H9 (cell line): Measurements from ENCODE around the gene RNASET2. TPM values are rescaled to one million over a fixed set of nuclear protein-coding genes. Genes with fewer than 3 reads are reported as not detected.

Experiments used
- DNase-seq: peaks from one replicate; pipeline ENCODE4 v3.0.0-alpha.2; 2017
- H2AFZ ChIP-seq: one replicate; pipeline ENCODE4 v1.6.1; 2013; ENCODE audit warnings: mild to moderate bottlenecking, low read length, control low read depth, moderate library complexity
- H2AK5ac ChIP-seq: 2 replicates; pipeline ENCODE4 v1.6.1; 2013; ENCODE audit warnings: low read length, control low read depth, mixed read lengths; ENCODE audit not compliant: insufficient read length
- H2BK120ac ChIP-seq: one replicate; pipeline ENCODE4 v1.6.1; 2013; ENCODE audit warnings: low read depth, mild to moderate bottlenecking, low read length, control low read depth, inconsistent platforms; ENCODE audit not compliant: poor library complexity, severe bottlenecking
- H2BK12ac ChIP-seq: 2 replicates; pipeline ENCODE4 v1.6.1; 2013; ENCODE audit warnings: low read length, control low read depth, mixed read lengths, low read depth; ENCODE audit not compliant: insufficient read length
- H2BK15ac ChIP-seq: 2 replicates; pipeline ENCODE4 v1.6.1; 2013; ENCODE audit warnings: low read depth, low read length, control low read depth
- H2BK20ac ChIP-seq: one replicate; pipeline ENCODE4 v1.6.1; 2013; ENCODE audit warnings: low read depth, mild to moderate bottlenecking, low read length, control low read depth, inconsistent platforms; ENCODE audit not compliant: poor library complexity, severe bottlenecking
- H2BK5ac ChIP-seq: 2 replicates; pipeline ENCODE4 v1.6.1; 2013; ENCODE audit warnings: low read length, control low read depth, mixed read lengths; ENCODE audit not compliant: insufficient read length
- H3K14ac ChIP-seq: 2 replicates; pipeline ENCODE4 v1.6.1; 2013; ENCODE audit warnings: low read length, control low read depth; ENCODE audit not compliant: insufficient read depth
- H3K18ac ChIP-seq: 2 replicates; pipeline ENCODE4 v1.6.1; 2013; ENCODE audit warnings: low read depth, mild to moderate bottlenecking, mixed read lengths, low read length, control low read depth; ENCODE audit not compliant: insufficient read length
- H3K23ac ChIP-seq: 2 replicates; pipeline ENCODE4 v1.6.1; 2013; ENCODE audit warnings: low read length, control low read depth, mixed read lengths, low read depth; ENCODE audit not compliant: insufficient read length
- H3K23me2 ChIP-seq: 2 replicates; pipeline ENCODE4 v1.6.1; 2013; ENCODE audit warnings: low read depth, mild to moderate bottlenecking, mixed read lengths, low read length, control low read depth; ENCODE audit not compliant: insufficient read length, poor library complexity, severe bottlenecking
- H3K27ac ChIP-seq: 2 replicates; pipeline ENCODE4 v1.5.1; 2013; ENCODE audit warnings: low read length, control low read depth, mixed read lengths, low read depth; ENCODE audit not compliant: insufficient read length
- H3K27me3 ChIP-seq: 2 replicates; pipeline ENCODE4 v1.6.1; 2013; ENCODE audit warnings: low read length, control low read depth, inconsistent platforms; ENCODE audit not compliant: insufficient read depth
- H3K4ac ChIP-seq: 2 replicates; pipeline ENCODE4 v1.6.1; 2013; ENCODE audit warnings: low read depth, mild to moderate bottlenecking, control low read depth, inconsistent platforms, low read length, moderate library complexity
- H3K4me1 ChIP-seq: 2 replicates; pipeline ENCODE4 v1.6.1; 2013; ENCODE audit warnings: low read length, control low read depth, inconsistent platforms; ENCODE audit not compliant: insufficient read depth
- H3K4me2 ChIP-seq: 2 replicates; pipeline ENCODE4 v1.6.1; 2013; ENCODE audit warnings: low read length, control low read depth, mixed read lengths; ENCODE audit not compliant: insufficient read length, insufficient read depth
- H3K56ac ChIP-seq: 2 replicates; pipeline ENCODE4 v1.6.1; 2013; ENCODE audit warnings: low read depth, mild to moderate bottlenecking, mixed read lengths, low read length, control low read depth; ENCODE audit not compliant: insufficient read length
- H3K79me1 ChIP-seq: 2 replicates; pipeline ENCODE4 v1.6.1; 2013; ENCODE audit warnings: low read depth, mild to moderate bottlenecking, moderate library complexity, low read length, control low read depth, inconsistent platforms; ENCODE audit not compliant: insufficient read depth, poor library complexity, severe bottlenecking
- H3K79me2 ChIP-seq: 2 replicates; pipeline ENCODE4 v1.6.1; 2013; ENCODE audit warnings: low read length, control low read depth, inconsistent platforms; ENCODE audit not compliant: insufficient read depth
- H3K9ac ChIP-seq: 2 replicates; pipeline ENCODE4 v1.6.1; 2013; ENCODE audit warnings: low read length, control low read depth, mixed read lengths; ENCODE audit not compliant: insufficient read length; ENCODE audit errors: extremely low read depth
- H3K9me3 ChIP-seq: one replicate; pipeline ENCODE4 v1.6.1; 2013; ENCODE audit warnings: low read depth, low read length, inconsistent platforms; ENCODE audit not compliant: control insufficient read depth
- H3T11ph ChIP-seq: one replicate; pipeline ENCODE4 v1.6.1; 2013; ENCODE audit warnings: mild to moderate bottlenecking, low read length, control low read depth, inconsistent platforms
- H4K20me1 ChIP-seq: one replicate; pipeline ENCODE4 v1.6.1; 2013; ENCODE audit not compliant: control insufficient read depth, insufficient read length, insufficient read depth
- H4K5ac ChIP-seq: 2 replicates; pipeline ENCODE4 v1.6.1; 2013; ENCODE audit warnings: low read depth, mild to moderate bottlenecking, mixed read lengths, low read length, control low read depth; ENCODE audit not compliant: insufficient read length
- H4K8ac ChIP-seq: replicated peaks from 2 replicates; pipeline ENCODE4 v1.6.1; 2013; ENCODE audit warnings: low read length, control low read depth, mixed read lengths, low read depth; ENCODE audit not compliant: insufficient read length
- H4K91ac ChIP-seq: 2 replicates; pipeline ENCODE4 v1.6.1; 2013; ENCODE audit warnings: low read depth, mild to moderate bottlenecking, moderate library complexity, mixed read lengths, low read length, control low read depth; ENCODE audit not compliant: insufficient read length
- H3K27ac Mint-ChIP-seq, 3 experiments: 2 replicates in 2 of 3; 3 replicates in 1 of 3; pipeline ENCODE4 v1.8.0; 2020 to 2021; ENCODE audit warnings: mixed read lengths in 3 of 3, mild to moderate bottlenecking in 1 of 3, moderate library complexity in 1 of 3
- H3K27me3 Mint-ChIP-seq: 2 replicates; pipeline ENCODE4 v1.8.0; 2021; ENCODE audit warnings: low read depth, mild to moderate bottlenecking, moderate library complexity, mixed read lengths
- H3K36me3 Mint-ChIP-seq, 3 experiments: 2 replicates in 2 of 3; 3 replicates in 1 of 3; pipeline ENCODE4 v1.8.0; 2020 to 2021; ENCODE audit warnings: low read depth in 3 of 3, mixed read lengths in 3 of 3; ENCODE audit not compliant: insufficient read depth in 1 of 3
- H3K4me1 Mint-ChIP-seq, 2 experiments: 2 replicates each; pipeline ENCODE4 v1.8.0; 2020; ENCODE audit warnings: mixed read lengths in 2 of 2
- H3K4me3 Mint-ChIP-seq, 2 experiments: 2 replicates in 1 of 2; 3 replicates in 1 of 2; pipeline ENCODE4 v1.8.0; 2020 to 2021; ENCODE audit warnings: mild to moderate bottlenecking in 2 of 2, mixed read lengths in 2 of 2, moderate library complexity in 1 of 2
- H3K9me3 Mint-ChIP-seq, 2 experiments: 2 replicates in 1 of 2; 3 replicates in 1 of 2; pipeline ENCODE4 v1.8.0; 2020; ENCODE audit warnings: mild to moderate bottlenecking in 2 of 2, mixed read lengths in 2 of 2, moderate library complexity in 1 of 2
- CTCF ChIP-seq: fragments of 200-600 bp; sonication (generic); conservative IDR thresholded peaks from 3 replicates; pipeline ENCODE4 v1.8.0; 2021; ENCODE audit warnings: antibody characterized with exemption, mild to moderate bottlenecking
- WGBS: extraction: QIAGEN DNeasy Blood & Tissue Kit; methylation state at CpG from one replicate; pipeline ENCODE4 v1.1.7; 2013; ENCODE audit warnings: missing lambda C conversion rate, low lambda C conversion rate, mixed read lengths; ENCODE audit not compliant: insufficient read length; ENCODE audit errors: extremely low coverage; 5-methylcytosine and 5-hydroxymethylcytosine counted together
- total RNA-seq: library from RNA; stranded (reverse); gene quantifications from 2 replicates; pipeline ENCODE4 v1.2.1, GENCODE V29; 2021

RNASET2 gene
- total RNA-seq, 1 experiment from 2014 or later, result 28.2 TPM

GRCh38 chr6:166971271-166971670, 14.9 kb upstream of the RNASET2 start:
- H4K8ac ChIP-seq, result no peak overlapping the region
- H2AK5ac ChIP-seq, result no peak overlapping the region
- H2BK15ac ChIP-seq, result no peak overlapping the region
- Mint-ChIP-seq H3K9me3 (peaks cover 20 to 29% of the 10 kb centered on the region in 2 experiments), H3K36me3 (peaks cover 12 to 54% (median 35%) of the 10 kb centered on the region in 3 experiments), H3K4me3 (no peak overlapping the region), H3K27ac (no peak overlapping the region), H3K4me1 (peaks cover 12 to 23% of the 10 kb centered on the region in 2 experiments), H3K27me3 (peaks cover 14% of the 10 kb centered on the region)
- H3K9ac ChIP-seq, result no peak overlapping the region
- H2BK120ac ChIP-seq, result no peak overlapping the region
- no peak overlapping the region for H3K56ac ChIP-seq
- H2BK20ac ChIP-seq, result no peak overlapping the region
- no peak overlapping the region for H3K23ac ChIP-seq
- no peak overlapping the region for H2BK12ac ChIP-seq
- H3K14ac ChIP-seq, result no peak overlapping the region
- H2BK5ac ChIP-seq, result no peak overlapping the region
- H4K20me1 ChIP-seq, result no peaks in the 10 kb centered on the region
- H3K4me1 ChIP-seq, result peaks cover 3% of the 10 kb centered on the region; the same call in 1 of the 2 replicates
- no peak for DNase-seq
- no peak overlapping the region for H4K91ac ChIP-seq
- no peak overlapping the region for H3K18ac ChIP-seq
- no peaks in the 10 kb centered on the region for H3K79me1 ChIP-seq
- no peak overlapping the region for H3T11ph ChIP-seq
- TF ChIP-seq CTCF, result no peak
- no peak overlapping the region for H2AFZ ChIP-seq
- no peaks in the 10 kb centered on the region for H3K27me3 ChIP-seq
- no peak overlapping the region for H3K4me2 ChIP-seq
- no peaks in the 10 kb centered on the region for H3K9me3 ChIP-seq
- no CpG with 5 or more reads among the region's 8 CpGs for WGBS
- H3K23me2 ChIP-seq, result no peaks in the 10 kb centered on the region
- H3K4ac ChIP-seq, result no peak overlapping the region
- H3K79me2 ChIP-seq, result no peaks in the 10 kb centered on the region
- H3K27ac ChIP-seq, result no peak overlapping the region
- H4K5ac ChIP-seq, result no peak overlapping the region
